Mucosa of rectum (tissue), 2 donors: ENCODE results near the gene C4orf50.

Experiments used
- H3K27ac ChIP-seq, 2 donors: one replicate each; pipeline ENCODE4 v1.7.0; 2013; ENCODE audit warnings: inconsistent platforms in 2 of 2, low read depth in 2 of 2, low read length in 2 of 2
- H3K27me3 ChIP-seq, 2 donors: one replicate each; pipeline ENCODE4 v1.7.0; 2013; ENCODE audit warnings: low read length in 2 of 2; ENCODE audit not compliant: control insufficient read depth in 2 of 2, insufficient read depth in 2 of 2
- H3K36me3 ChIP-seq, 2 donors: one replicate each; pipeline ENCODE4 v1.7.0; 2013; ENCODE audit warnings: low read length in 2 of 2; ENCODE audit not compliant: control insufficient read depth in 2 of 2, insufficient read depth in 2 of 2
- H3K4me1 ChIP-seq, 2 donors: one replicate each; pipeline ENCODE4 v1.7.0; 2013; ENCODE audit warnings: low read length in 2 of 2, mild to moderate bottlenecking in 1 of 2; ENCODE audit not compliant: control insufficient read depth in 2 of 2, insufficient read depth in 2 of 2
- H3K4me3 ChIP-seq, 2 donors: one replicate each; pipeline ENCODE4 v1.7.0; 2013; ENCODE audit warnings: low read length in 2 of 2
- H3K9ac ChIP-seq, 2 donors: one replicate each; pipeline ENCODE4 v1.7.0; 2013; ENCODE audit warnings: low read length in 2 of 2, low read depth in 1 of 2, mild to moderate bottlenecking in 1 of 2
- H3K9me3 ChIP-seq, 2 donors: one replicate each; pipeline ENCODE4 v1.7.0; 2013; ENCODE audit warnings: low read length in 2 of 2; ENCODE audit not compliant: control insufficient read depth in 2 of 2
- donor health status: healthy.
- donor health status: Normal muscosa, but diverticular disease.

C4orf50 gene

GRCh38 chr4:5962416-5962815 lies 55.8 kb downstream of the C4orf50 start:
- H3K4me1 ChIP-seq = no peaks in the 10 kb centered on the region
- peaks cover 0 to 2% of the 10 kb centered on the region in 2 donors for H3K27me3 ChIP-seq
- H3K9me3 ChIP-seq = no peaks in the 10 kb centered on the region
- H3K36me3 ChIP-seq = no peaks in the 10 kb centered on the region
- H3K4me3 ChIP-seq = no peak overlapping the region
- no peak overlapping the region for H3K27ac ChIP-seq
- H3K9ac ChIP-seq = no peak overlapping the region

- Histone ChIP-seq H3K4me3 (no peak overlapping the region), H3K36me3 (no peaks in the 10 kb centered on the region), H3K27ac (no peak overlapping the region), H3K9ac (no peak overlapping the region), H3K9me3 (no peaks in the 10 kb centered on the region), H3K27me3 (peaks cover 0 to 2% of the 10 kb centered on the region in 2 donors), H3K4me1 (no peaks in the 10 kb centered on the region)
Observed at GRCh38 chr4:5960252-5960880, 57.9 kb downstream of the C4orf50 start.

- Histone ChIP-seq H3K4me1 (no peaks in the 10 kb centered on the region), H3K27ac (no peak overlapping the region), H3K9me3 (no peaks in the 10 kb centered on the region), H3K27me3 (peaks cover 0 to 2% of the 10 kb centered on the region in 2 donors), H3K36me3 (no peaks in the 10 kb centered on the region), H3K9ac (no peak overlapping the region), H3K4me3 (no peak overlapping the region)
Observed at GRCh38 chr4:5959211-5959982, 58.8 kb downstream of the C4orf50 start.

GRCh38 chr4:5958199-5958735 lies 60.0 kb downstream of the C4orf50 start:
- Histone ChIP-seq H3K4me3 (no peak overlapping the region), H3K27ac (no peak overlapping the region), H3K9me3 (no peaks in the 10 kb centered on the region), H3K27me3 (no peaks in the 10 kb centered on the region), H3K36me3 (no peaks in the 10 kb centered on the region), H3K9ac (no peak overlapping the region), H3K4me1 (no peaks in the 10 kb centered on the region)

- Histone ChIP-seq H3K9ac (no peak overlapping the region), H3K4me3 (no peak overlapping the region), H3K27me3 (no peaks in the 10 kb centered on the region), H3K27ac (no peak overlapping the region), H3K36me3 (no peaks in the 10 kb centered on the region), H3K4me1 (no peaks in the 10 kb centered on the region), H3K9me3 (no peaks in the 10 kb centered on the region)
Observed at GRCh38 chr4:5957076-5957475, 61.2 kb downstream of the C4orf50 start.

- Histone ChIP-seq H3K4me3 (no peak overlapping the region), H3K27me3 (no peaks in the 10 kb centered on the region), H3K36me3 (no peaks in the 10 kb centered on the region), H3K4me1 (no peaks in the 10 kb centered on the region), H3K27ac (no peak overlapping the region), H3K9ac (no peak overlapping the region), H3K9me3 (no peaks in the 10 kb centered on the region)
Observed at GRCh38 chr4:5956285-5957021, 61.8 kb downstream of the C4orf50 start.

- Histone ChIP-seq H3K4me1 (no peaks in the 10 kb centered on the region), H3K27me3 (no peaks in the 10 kb centered on the region), H3K27ac (no peak overlapping the region), H3K9me3 (no peaks in the 10 kb centered on the region), H3K36me3 (no peaks in the 10 kb centered on the region), H3K9ac (no peak overlapping the region), H3K4me3 (no peak overlapping the region)
Observed at GRCh38 chr4:5955856-5956255, 62.4 kb downstream of the C4orf50 start.

GRCh38 chr4:5955201-5955821 lies 62.9 kb downstream of the C4orf50 start:
- Histone ChIP-seq H3K9me3 (no peaks in the 10 kb centered on the region), H3K4me1 (no peaks in the 10 kb centered on the region), H3K27ac (no peak overlapping the region), H3K4me3 (no peak overlapping the region), H3K27me3 (no peaks in the 10 kb centered on the region), H3K36me3 (no peaks in the 10 kb centered on the region), H3K9ac (no peak overlapping the region)

- H3K4me3 ChIP-seq = no peak overlapping the region
- no peaks in the 10 kb centered on the region for H3K36me3 ChIP-seq
- no peaks in the 10 kb centered on the region for H3K9me3 ChIP-seq
- H3K4me1 ChIP-seq = no peaks in the 10 kb centered on the region
- no peaks in the 10 kb centered on the region for H3K27me3 ChIP-seq
- no peak overlapping the region for H3K9ac ChIP-seq
- no peak overlapping the region for H3K27ac ChIP-seq
Observed at GRCh38 chr4:5954056-5954760, 64.0 kb downstream of the C4orf50 start.
